ENCODE measurements around the gene PSMD2. TPM values are rescaled to one million over a fixed set of nuclear protein-coding genes. Genes with fewer than 3 reads are reported as not detected.

PSMD2 gene
- total and polyA plus RNA-seq, 10 of the 15 experiments (the other 5 are each of a cell fraction or from before 2014, with no cell fraction given): 103 to 515 (median 197) TPM

- TF ChIP-seq USF2 (IDR thresholded peaks at IDR 0.05; ENCODE audit: borderline replicate concordance, low read depth, low read length) (no peak), NFIC (IDR thresholded peaks at IDR 0.05; ENCODE audit: low read depth, low read length) (no peak), CREB1 (IDR thresholded peaks at IDR 0.05; ENCODE audit: low read depth) (0 out of 2 replicates have a peak, but pooled peaks have one; percentile 38), KLF5 (IDR thresholded peaks at IDR 0.05; ENCODE audit: partially characterized antibody) (no peak)
Measured at GRCh38 chr3:184249412-184250166, 49.5 kb upstream of the PSMD2 start, which contains the start of gene EEF1AKMT4 (continued).

- peak; percentile 88 for ATAC-seq
- in situ Hi-C loops (cut with MboI): no loop called here
- Histone ChIP-seq H3K4me1 (ENCODE audit: control insufficient read depth, insufficient read depth, low read length) (no peaks in the 10 kb centered on the region), H4K20me1 (ENCODE audit: control insufficient read depth, insufficient read depth) (no peaks in the 10 kb centered on the region), H3K79me2 (ENCODE audit: control insufficient read depth, insufficient read depth, low read length) (peaks cover 17% of the 10 kb centered on the region), H3K4me2 (ENCODE audit: control insufficient read depth, insufficient read depth) (peak overlapping the region; percentile 100), H2AFZ (ENCODE audit: control insufficient read depth, low read depth, low read length) (peak overlapping the region; percentile 90), H3K27me3 (replicated peaks in 1 of 2; ENCODE audit: control insufficient read depth in 2 of 2, insufficient read depth in 2 of 2, low read length in 1 of 2) (no peaks in the 10 kb centered on the region), H3K4me3 (peak overlapping the region; percentile 82), H3K9me3 (replicated peaks; ENCODE audit: control insufficient read depth, insufficient read depth, low read length) (no peaks in the 10 kb centered on the region), H3K36me3 (ENCODE audit: control insufficient read depth in 2 of 2, insufficient read depth in 2 of 2, low read length in 1 of 2) (peaks cover 0 to under 1% of the 10 kb centered on the region in 2 experiments; a peak in 2 of 4 replicates), H3K9ac (ENCODE audit: control insufficient read depth, insufficient read depth, low read length) (peak overlapping the region; percentile 98), H3K27ac (ENCODE audit: control insufficient read depth, insufficient read depth) (peak overlapping the region; percentile 91)
- POLR2A ChIA-PET: no interaction called here
- no TSS peak for BruUV-seq (replicated peaks)
- peak; percentile 85 for DNase-seq (ENCODE audit: low read depth, low spot score)
- SMC1A ChIA-PET (ENCODE audit: uncharacterized antibody, unreplicated experiment): interaction anchor here (0.6 to 1.2 kb wide), 7 partner anchors 21 to 355 kb away, joined by 3 to 6 read pairs (median 3); partner anchors contain the start of gene VWA5B2
- peak; percentile 84 for FAIRE-seq
- RAD21 ChIA-PET (ENCODE audit: unreplicated experiment): interaction anchor here (1.0 to 1.5 kb wide), 6 partner anchors 23 to 366 kb away, joined by 3 to 17 read pairs (median 4); partner anchors contain the start of genes ABCC5, ABCF3 and PARL
- intact Hi-C loops (cut with micrococcal nuclease; ENCODE audit: unreplicated experiment): loop anchor here (1.0 to 10.0 kb wide), 4 partner anchors 47 to 355 kb away; partner anchors contain the start of genes ABCC5, ABCF3 and PSMD2
- 16% methylated on average over 20 of the region's 20 CpGs for WGBS (ENCODE audit: insufficient coverage, insufficient replicate concordance, low lambda C conversion rate, missing lambda C conversion rate)
- CTCF ChIA-PET: interaction anchor here (0.6 to 7.1 kb wide), 22 partner anchors 8 to 670 kb away, joined by 3 to 69 read pairs (median 4); partner anchors contain the start of genes PARL and VWA5B2
- TF ChIP-seq FOXK2 (IDR thresholded peaks at IDR 0.05) (no peak), CHD1 (IDR thresholded peaks at IDR 0.05; ENCODE audit: low read depth, low read length) (no peak), NKRF (conservative IDR thresholded peaks at IDR 0.05) (no peak), RELB (IDR thresholded peaks at IDR 0.05; ENCODE audit: low read depth) (no peak), E4F1 (IDR thresholded peaks at IDR 0.05; ENCODE audit: borderline replicate concordance, partially characterized antibody) (no peak), CBX3 (IDR thresholded peaks at IDR 0.05; ENCODE audit: borderline replicate concordance, low read depth) (no peak), RBBP5 (conservative IDR thresholded peaks at IDR 0.05) (no peak)
Measured at GRCh38 chr3:184250167-184250828, 48.7 kb upstream of the PSMD2 start.

Data from GM12878 (cell line).